Measurements from ENCODE around the gene KISS1.
A peak's percentile ranks its signal among the peaks of the same experiment; 100 is the strongest.

Gene KISS1

GRCh38 chr1:204197068-204197467, 777 bp upstream of the KISS1 start:
- in situ Hi-C loops (cut with MboI; ENCODE audit: low pct_unique_long_range_greater_than_20kb, low sequenced_read_pairs): no loop called here
- no peak for DNase-seq

- in situ Hi-C loops (cut with MboI; ENCODE audit: low pct_unique_long_range_greater_than_20kb, low sequenced_read_pairs): no loop called here
- DNase-seq: no peak
These were observed 1.5 kb downstream of the KISS1 start for GRCh38 chr1:204194771-204195170.

- no peak for DNase-seq
These were observed 2.2 kb downstream of the KISS1 start for GRCh38 chr1:204194080-204194479.

GRCh38 chr1:204192589-204193352, 3.5 kb downstream of the KISS1 start:
- no peak for DNase-seq
- in situ Hi-C loops (cut with MboI; ENCODE audit: low pct_unique_long_range_greater_than_20kb, low sequenced_read_pairs): no loop called here

More at GRCh38 chr1:204194080-204194479, 2.2 kb downstream of the KISS1 start:
- in situ Hi-C loops (cut with MboI; ENCODE audit: low pct_unique_long_range_greater_than_20kb, low sequenced_read_pairs): no loop called here

GRCh38 chr1:204192046-204192445, 4.2 kb downstream of the KISS1 start:
- in situ Hi-C loops (cut with MboI; ENCODE audit: low pct_unique_long_range_greater_than_20kb, low sequenced_read_pairs): no loop called here
- DNase-seq: no peak

- no peak for DNase-seq
- in situ Hi-C loops (cut with MboI; ENCODE audit: low pct_unique_long_range_greater_than_20kb, low sequenced_read_pairs): no loop called here
These were observed 4.8 kb downstream of the KISS1 start for GRCh38 chr1:204191456-204191855.

- peak; percentile 57 for DNase-seq
- in situ Hi-C loops (cut with MboI; ENCODE audit: low pct_unique_long_range_greater_than_20kb, low sequenced_read_pairs): no loop called here
These were observed 5.8 kb downstream of the KISS1 start for GRCh38 chr1:204190212-204191211.

- in situ Hi-C loops (cut with MboI; ENCODE audit: low pct_unique_long_range_greater_than_20kb, low sequenced_read_pairs): no loop called here
- no peak for DNase-seq
These were observed 7.2 kb downstream of the KISS1 start for GRCh38 chr1:204188959-204189639.

- in situ Hi-C loops (cut with MboI; ENCODE audit: low pct_unique_long_range_greater_than_20kb, low sequenced_read_pairs): no loop called here
- no peak for DNase-seq
These were observed 9.7 kb downstream of the KISS1 start for GRCh38 chr1:204186597-204186996.

- in situ Hi-C loops (cut with MboI; ENCODE audit: low pct_unique_long_range_greater_than_20kb, low sequenced_read_pairs): no loop called here
- no peak for DNase-seq
These were observed 15.2 kb downstream of the KISS1 start for GRCh38 chr1:204181116-204181515.

GRCh38 chr1:204180133-204180532, 16.2 kb downstream of the KISS1 start:
- in situ Hi-C loops (cut with MboI; ENCODE audit: low pct_unique_long_range_greater_than_20kb, low sequenced_read_pairs): no loop called here
- DNase-seq: no peak

GRCh38 chr1:204178487-204179281, 17.6 kb downstream of the KISS1 start:
- in situ Hi-C loops (cut with MboI; ENCODE audit: low pct_unique_long_range_greater_than_20kb, low sequenced_read_pairs): no loop called here
- DNase-seq: no peak

- in situ Hi-C loops (cut with MboI; ENCODE audit: low pct_unique_long_range_greater_than_20kb, low sequenced_read_pairs): no loop called here
- no peak for DNase-seq
These were observed 19.2 kb downstream of the KISS1 start for GRCh38 chr1:204177133-204177532.

GRCh38 chr1:204176049-204176448, 20.2 kb downstream of the KISS1 start:
- in situ Hi-C loops (cut with MboI; ENCODE audit: low pct_unique_long_range_greater_than_20kb, low sequenced_read_pairs): no loop called here
- DNase-seq: no peak

GRCh38 chr1:204174958-204175357, 21.3 kb downstream of the KISS1 start:
- no peak for DNase-seq
- in situ Hi-C loops (cut with MboI; ENCODE audit: low pct_unique_long_range_greater_than_20kb, low sequenced_read_pairs): loop anchor here (25.0 kb wide), 1 partner anchor 187 kb away; the partner anchor contains the start of gene PLEKHA6

- in situ Hi-C loops (cut with MboI; ENCODE audit: low pct_unique_long_range_greater_than_20kb, low sequenced_read_pairs): loop anchor here (25.0 kb wide), 1 partner anchor 190 kb away; the partner anchor contains the start of gene PLEKHA6
- DNase-seq: no peak
These were observed 23.8 kb downstream of the KISS1 start for GRCh38 chr1:204172404-204173029.

- no peak for DNase-seq
- in situ Hi-C loops (cut with MboI; ENCODE audit: low pct_unique_long_range_greater_than_20kb, low sequenced_read_pairs): loop anchor here (25.0 kb wide), 1 partner anchor 191 kb away; the partner anchor contains the start of gene PLEKHA6
These were observed 24.5 kb downstream of the KISS1 start for GRCh38 chr1:204171751-204172178.

All from KBM-7 (cell line).